A549 (cell line): ENCODE measurements around the gene RAB11FIP4. TPM values are rescaled to one million over a fixed set of nuclear protein-coding genes. Genes with fewer than 3 reads are reported as not detected.

ENCODE experiments used
- CBX2 ChIP-seq: fragments of 200-600 bp; sonication (generic); IDR thresholded peaks from 2 replicates; pipeline ENCODE4 v1.6.1; 2016; ENCODE audit warnings: low read depth, mild to moderate bottlenecking, borderline replicate concordance
- MAZ ChIP-seq: fragments of 150-350 bp; IDR thresholded peaks from 2 replicates; pipeline ENCODE4 v1.6.1; 2014; ENCODE audit warnings: antibody characterized with exemption, low read depth, low read length, borderline replicate concordance
- NFE2L2 ChIP-seq: fragments of 150-350 bp; conservative IDR thresholded peaks from 2 replicates; pipeline ENCODE4 v1.6.1; 2014; ENCODE audit warnings: low read length
- RFX5 ChIP-seq: fragments of 450-650 bp; IDR thresholded peaks from 2 replicates; pipeline ENCODE4 v1.7.1; 2014; ENCODE audit warnings: antibody characterized with exemption, mild to moderate bottlenecking, moderate library complexity
- SMC3 ChIP-seq: fragments of >200 bp; sonication (Bioruptor Twin); formaldehyde crosslinking; IDR thresholded peaks from 3 replicates; pipeline ENCODE4 v1.6.1; 2018; ENCODE audit warnings: inconsistent platforms
- TP53 ChIP-seq: fragments of 250-450 bp; sonication (Bioruptor Pico); IDR thresholded peaks from 2 replicates; pipeline ENCODE4 v1.5.0; 2021; ENCODE audit warnings: mild to moderate bottlenecking, moderate library complexity
- ZC3H11A ChIP-seq: fragments of 450-650 bp; IDR thresholded peaks from 2 replicates; pipeline ENCODE4 v1.6.1; 2014; ENCODE audit warnings: antibody characterized with exemption, mild to moderate bottlenecking
- polyA plus RNA-seq, 4 experiments: library from polyadenylated mRNA; depleted of rRNA in 3 of 4; stranded (reverse); fragments of >200 nt; fragmentation: RNase III in 1 of 4; extraction: RNeasy Plus Mini Kit Qiagen cat#74134 plus additional on column Dnase treatment in 1 of 4; gene quantifications; 2 replicates in 3 of 4; 3 replicates in 1 of 4; pipeline ENCODE4 v1.2.3, GENCODE V29; 2011 to 2017
- small RNA-seq, 6 experiments: library from RNA; depleted of rRNA; stranded (forward); fragments of <200 nt; gene quantifications; one replicate each; pipeline ENCODE3, GENCODE V24; 2012
- TF ChIP-seq, protein P1 (sequence below): fragments of 450-650 bp; IDR thresholded peaks from 2 replicates; pipeline ENCODE4 v1.6.1; 2014; ENCODE audit warnings: antibody characterized with exemption
- TF ChIP-seq, protein P2 (sequence below): fragments of >200 bp; sonication (Bioruptor Twin); formaldehyde crosslinking; IDR thresholded peaks from 2 replicates; pipeline ENCODE4 v1.6.1; 2016
- TF ChIP-seq, protein P3 (sequence below): IDR thresholded peaks from 2 replicates; pipeline ENCODE4 v1.6.1; 2012

Gene RAB11FIP4
- polyA plus RNA-seq, 2 of the 4 experiments (the other 2 are of a cell fraction), result 1.9 to 3.5 TPM

DNA sequence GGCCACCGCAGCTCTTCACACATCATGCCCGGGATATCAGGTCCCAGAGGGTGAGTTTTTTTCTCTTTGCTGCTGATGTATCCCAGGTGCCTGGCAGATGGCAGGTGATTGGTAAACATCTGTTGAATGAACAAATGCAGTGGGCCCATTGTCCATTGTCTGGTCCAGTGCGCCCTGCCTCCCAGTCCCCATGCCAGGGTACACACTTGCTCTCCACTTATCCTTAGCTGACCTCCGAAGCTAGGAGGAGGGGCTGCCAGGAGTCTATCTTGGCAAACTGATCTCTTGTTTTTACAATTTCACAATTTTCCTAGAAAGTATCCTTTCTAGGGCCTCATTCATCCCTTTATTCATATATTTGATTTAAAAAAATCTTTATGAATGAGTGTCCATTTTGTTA, 196.0 kb downstream of the RAB11FIP4 start (continued):
- no peak for TF ChIP-seq ZC3H11A
- no peak for TF ChIP-seq RFX5
- TF ChIP-seq, protein P1, sequence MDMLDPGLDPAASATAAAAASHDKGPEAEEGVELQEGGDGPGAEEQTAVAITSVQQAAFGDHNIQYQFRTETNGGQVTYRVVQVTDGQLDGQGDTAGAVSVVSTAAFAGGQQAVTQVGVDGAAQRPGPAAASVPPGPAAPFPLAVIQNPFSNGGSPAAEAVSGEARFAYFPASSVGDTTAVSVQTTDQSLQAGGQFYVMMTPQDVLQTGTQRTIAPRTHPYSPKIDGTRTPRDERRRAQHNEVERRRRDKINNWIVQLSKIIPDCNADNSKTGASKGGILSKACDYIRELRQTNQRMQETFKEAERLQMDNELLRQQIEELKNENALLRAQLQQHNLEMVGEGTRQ, result no peak
- TF ChIP-seq CBX2, result no peak
- TF ChIP-seq MAZ, result no peak
- TF ChIP-seq, protein P2, sequence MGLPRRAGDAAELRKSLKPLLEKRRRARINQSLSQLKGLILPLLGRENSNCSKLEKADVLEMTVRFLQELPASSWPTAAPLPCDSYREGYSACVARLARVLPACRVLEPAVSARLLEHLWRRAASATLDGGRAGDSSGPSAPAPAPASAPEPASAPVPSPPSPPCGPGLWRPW, result no peak
- TF ChIP-seq SMC3, result no peak
- TF ChIP-seq, protein P3, sequence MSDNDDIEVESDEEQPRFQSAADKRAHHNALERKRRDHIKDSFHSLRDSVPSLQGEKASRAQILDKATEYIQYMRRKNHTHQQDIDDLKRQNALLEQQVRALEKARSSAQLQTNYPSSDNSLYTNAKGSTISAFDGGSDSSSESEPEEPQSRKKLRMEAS, result no peak
- TF ChIP-seq TP53 (CRISPR knock-in tag), result no peak
- TF ChIP-seq NFE2L2, result no peak
- TF ChIP-seq, all 56 proteins: peak for 0

Small RNA genes lying within 50 kb of the gene (small RNA-seq; reads per million reads assigned to genes)
- 3.0 to 73.8 (median 43.6) reads per million in 6 experiments for gene MIR193A
- gene MIR4725, result 0 to 1.7 (median 0.04) reads per million in 6 experiments
- gene RN7SL45P, result 0 reads per million in 6 experiments
- gene RN7SL79P, result 0 reads per million in 6 experiments
- 0 reads per million in 6 experiments for gene RNU6ATAC7P

Other genes starting within 250 kb of the RAB11FIP4 start
- not detected in 2 replicates for gene OMG, start 94.4 kb upstream of the RAB11FIP4 start, polyA plus RNA-seq (2011; rRNA removed)
- gene OMG, start 94.4 kb upstream of the RAB11FIP4 start, polyA plus RNA-seq (2017; fragmentation: RNase III; extraction: RNeasy Plus Mini Kit Qiagen cat#74134 plus additional on column Dnase treatment), result not detected in 3 replicates
- gene EVI2B, start 77.6 kb upstream of the RAB11FIP4 start, polyA plus RNA-seq (2011; rRNA removed), result not detected in 2 replicates
- 0.04 to 0.08 TPM (median 0.05 TPM) in 3 replicates for gene EVI2B, start 77.6 kb upstream of the RAB11FIP4 start, polyA plus RNA-seq (2017; fragmentation: RNase III; extraction: RNeasy Plus Mini Kit Qiagen cat#74134 plus additional on column Dnase treatment)
- gene EVI2A, start 70.1 kb upstream of the RAB11FIP4 start, polyA plus RNA-seq (2011; rRNA removed), result not detected in 2 replicates
- not detected in 3 replicates for gene EVI2A, start 70.1 kb upstream of the RAB11FIP4 start, polyA plus RNA-seq (2017; fragmentation: RNase III; extraction: RNeasy Plus Mini Kit Qiagen cat#74134 plus additional on column Dnase treatment)